Omental fat pad (tissue), 4 donors: ENCODE measurements around the gene DLST. TPM values are rescaled to one million over a fixed set of nuclear protein-coding genes. Genes with fewer than 3 reads are reported as not detected.
A peak's percentile ranks its signal among the peaks of the same experiment; 100 is the strongest.

Experiments used
- ATAC-seq: fragments of 150-250 bp; one replicate; pipeline ENCODE4 v1.9.1; 2016; ENCODE audit warnings: mild to moderate bottlenecking, moderate library complexity; ENCODE audit not compliant: low FRiP score
- DNase-seq: peaks from one replicate; pipeline ENCODE4 v3.0.0-alpha.2; 2019; ENCODE audit warnings: low spot score
- CTCF ChIP-seq, 3 donors: fragments of 450-650 bp; IDR thresholded peaks; one replicate each; pipeline ENCODE4 v1.5.1; 2016 to 2017; ENCODE audit warnings: antibody characterized with exemption in 3 of 3, mild to moderate bottlenecking in 3 of 3, moderate library complexity in 2 of 3
- total RNA-seq, 4 donors: library from RNA; depleted of rRNA; stranded (reverse); fragments of >200 nt; gene quantifications; one replicate each; pipeline ENCODE4 v1.1.0, GENCODE V29; 2016

The DLST gene
- total RNA-seq, 4 donors from 2014 or later: 102 to 144 (median 114) TPM

DNA sequence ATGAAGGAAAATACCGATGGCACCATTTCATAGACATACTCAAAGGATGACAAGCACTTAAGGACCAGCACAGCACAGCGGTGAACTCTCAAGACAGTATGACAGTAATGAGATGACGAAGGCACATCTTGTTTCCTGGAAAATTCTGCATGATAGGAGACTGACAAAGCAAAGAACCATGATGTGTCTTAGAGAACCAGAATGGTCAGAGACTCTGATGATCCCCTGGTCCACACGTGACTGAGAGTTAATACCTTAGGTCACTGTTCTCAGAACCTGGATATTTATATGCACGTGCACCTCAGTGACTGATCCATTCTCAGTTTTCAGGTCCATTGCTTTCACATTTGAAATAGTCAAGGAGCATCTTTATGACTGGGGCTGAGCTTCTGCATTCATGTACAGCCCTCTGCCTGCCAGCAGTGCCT is 41.1 kb upstream of the DLST start:
- no peak for TF ChIP-seq CTCF (IDR thresholded peaks at IDR 0.05)
- no peak for DNase-seq
- no peak for ATAC-seq

- no peak for TF ChIP-seq CTCF (IDR thresholded peaks at IDR 0.05)
- no peak for DNase-seq
- ATAC-seq: no peak
Observed at GRCh38 chr14:74841230-74842207, 40.2 kb upstream of the DLST start.

DNA sequence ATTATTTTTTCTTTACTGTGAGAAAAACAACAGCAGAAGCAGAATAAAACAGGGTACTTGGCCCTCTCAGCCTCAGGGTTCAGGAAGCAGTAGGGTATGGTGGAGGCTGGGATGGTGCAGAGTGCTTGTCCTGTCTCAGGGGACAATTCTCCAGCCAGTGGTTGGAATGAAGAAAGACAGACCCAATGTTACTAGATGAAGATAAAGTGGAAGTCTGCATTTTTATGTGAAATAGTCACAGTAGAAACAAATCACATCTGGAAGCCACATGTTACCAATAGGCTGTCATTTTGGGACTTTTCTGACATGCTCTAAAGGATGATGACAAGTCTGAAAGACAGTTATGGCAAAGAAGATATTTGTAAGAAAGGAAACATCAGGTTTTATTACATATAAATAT is 38.1 kb upstream of the DLST start:
- DNase-seq: no peak
- no peak for TF ChIP-seq CTCF (IDR thresholded peaks at IDR 0.05)

DNA sequence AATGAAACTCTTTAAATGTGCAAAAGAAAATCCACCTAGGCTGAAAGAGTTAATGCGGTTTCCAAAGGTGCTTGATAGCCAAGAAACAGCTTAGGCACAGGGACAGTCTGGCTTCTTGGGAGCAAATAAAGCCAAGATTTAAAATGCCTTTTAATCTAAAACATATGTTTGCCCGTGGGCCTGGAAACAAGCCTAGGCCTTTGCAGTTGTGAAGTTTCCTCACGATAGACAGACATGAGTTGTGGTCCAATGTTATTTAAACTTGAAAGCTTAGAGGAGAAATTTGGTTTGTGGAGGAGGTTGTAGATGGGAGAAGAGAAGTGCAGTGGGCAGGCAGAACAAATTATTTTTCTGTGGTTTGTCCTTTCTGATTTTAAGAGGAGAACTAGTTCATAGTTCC is 35.5 kb upstream of the DLST start:
- no peak for DNase-seq
- TF ChIP-seq CTCF (IDR thresholded peaks at IDR 0.05): no peak
- ATAC-seq: no peak

More for the DNA sequence above, 38.1 kb upstream of the DLST start:
- no peak for ATAC-seq

DNA sequence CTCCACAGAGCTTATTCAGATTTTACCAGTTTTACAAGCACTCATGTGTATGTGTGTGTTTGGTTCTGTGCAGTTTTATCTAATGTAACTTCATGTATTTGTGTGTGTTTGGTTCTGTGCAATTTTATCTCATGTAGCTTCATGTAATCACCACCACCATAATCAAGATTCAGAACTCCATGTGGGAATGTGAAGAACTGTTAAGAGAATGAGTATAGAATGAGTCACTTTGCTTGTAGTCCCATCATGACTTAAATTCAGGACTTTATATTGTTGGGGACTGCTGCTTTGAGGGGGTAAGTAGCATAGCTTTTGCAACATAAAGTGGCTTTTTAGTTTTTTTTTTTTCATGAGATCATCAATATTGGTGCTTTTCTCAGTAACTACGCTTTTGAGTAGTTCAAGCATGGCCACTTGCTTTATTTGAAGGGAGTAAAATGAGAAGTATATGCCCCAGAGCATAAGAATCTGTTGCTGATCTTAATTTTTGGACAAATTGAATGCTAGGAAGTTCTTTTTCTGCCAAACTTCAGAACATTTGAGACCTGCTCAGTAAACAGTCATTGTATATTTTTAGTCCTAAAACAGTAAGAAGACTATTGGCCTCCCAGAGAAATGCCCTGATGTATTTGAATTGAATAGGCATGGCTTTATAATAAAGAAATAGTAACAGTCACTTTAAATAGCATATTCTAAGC is 34.6 kb upstream of the DLST start:
- ATAC-seq (no peak), DNase-seq (no peak)
- TF ChIP-seq CTCF (IDR thresholded peaks at IDR 0.05): no peak

GRCh38 chr14:74848768-74849167 is 32.9 kb upstream of the DLST start:
- ATAC-seq: peak; percentile 45

More at GRCh38 chr14:74848768-74849167, 32.9 kb upstream of the DLST start:
- TF ChIP-seq CTCF (IDR thresholded peaks at IDR 0.05): no peak
- DNase-seq: no peak
